AG09319 (cell line): ENCODE measurements around the gene POLG.

Experiments used
- DNase-seq: peaks from one replicate; pipeline ENCODE4 v3.0.0-alpha.2; 2010; ENCODE audit warnings: low read depth; ENCODE audit errors: extremely low read depth
- CTCF ChIP-seq: IDR thresholded peaks from 2 replicates; pipeline ENCODE4 v1.5.1; 2011; ENCODE audit warnings: low read depth, mild to moderate bottlenecking, inconsistent platforms, low read length, moderate library complexity

The POLG gene

DNA sequence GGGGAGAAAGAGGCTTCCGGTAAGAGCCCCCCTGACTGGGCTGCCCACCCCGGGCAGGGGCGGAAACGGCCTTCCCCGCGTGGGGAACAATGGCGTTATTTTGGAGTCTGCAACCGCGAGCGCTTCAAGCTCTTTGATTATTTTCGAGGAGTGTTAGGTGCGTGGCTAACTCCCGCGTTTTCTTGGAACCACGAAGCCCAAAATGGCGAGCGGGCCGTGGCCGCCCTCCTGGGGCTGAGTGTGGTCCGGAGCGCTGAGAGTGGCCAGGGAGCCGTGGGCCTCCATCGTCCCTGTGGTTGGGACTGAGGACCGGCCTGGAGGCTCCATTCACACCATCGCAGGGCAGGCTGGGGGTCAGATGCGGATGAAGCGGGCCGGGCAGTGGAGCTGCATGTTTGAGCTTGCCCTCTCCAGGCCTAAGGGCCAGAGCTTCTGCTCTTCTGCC is 44.6 kb upstream of the POLG start:
- no peak for DNase-seq

GRCh38 chr15:89378296-89379151 is 43.9 kb upstream of the POLG start:
- no peak for TF ChIP-seq CTCF
- DNase-seq = no peak

More for the DNA sequence above, 44.6 kb upstream of the POLG start:
- TF ChIP-seq CTCF = no peak

- DNase-seq = no peak
Measured at GRCh38 chr15:89377842-89378295, 43.2 kb upstream of the POLG start.

GRCh38 chr15:89377024-89377841 is 42.6 kb upstream of the POLG start:
- TF ChIP-seq CTCF = no peak
- no peak for DNase-seq

More at GRCh38 chr15:89377842-89378295, 43.2 kb upstream of the POLG start:
- no peak for TF ChIP-seq CTCF

DNA sequence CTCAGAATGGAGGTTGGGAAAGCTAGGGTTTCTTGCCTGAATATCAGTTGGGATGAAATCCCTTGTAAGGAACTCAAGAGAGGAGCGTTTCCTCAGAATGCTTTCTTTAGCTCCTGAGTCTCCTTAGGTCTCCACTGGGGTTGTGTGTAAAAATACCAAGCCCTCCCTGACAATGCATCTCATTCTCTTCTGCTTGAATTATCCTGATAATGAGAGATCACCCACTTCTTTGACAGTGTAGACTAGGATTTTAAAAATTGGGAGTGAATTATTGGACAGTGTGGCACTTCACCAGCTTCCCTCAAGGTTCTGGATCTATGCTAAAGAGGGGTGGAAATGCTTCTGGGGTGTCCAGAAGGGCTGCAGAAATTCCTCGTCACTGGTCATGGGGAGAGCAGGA is 41.8 kb upstream of the POLG start:
- no peak for DNase-seq
- no peak for TF ChIP-seq CTCF

- no peak for DNase-seq
- TF ChIP-seq CTCF = no peak
Measured at GRCh38 chr15:89375093-89376005, 40.7 kb upstream of the POLG start.
